WTC11 (cell line): ENCODE data around the gene NFATC2IP.

Experiments
- ATF6 ChIP-seq: sonication (generic); formaldehyde crosslinking; IDR thresholded peaks from 2 replicates; pipeline ENCODE4 v1.8.1; 2023; ENCODE audit warnings: mild to moderate bottlenecking, missing genetic modification reagents
- CTCF ChIP-seq: fragments of 200-600 bp; IDR thresholded peaks from 2 replicates; pipeline ENCODE4 v1.8.0; 2022; ENCODE audit warnings: antibody characterized with exemption
- GABPB1 ChIP-seq: sonication (generic); formaldehyde crosslinking; IDR thresholded peaks from 2 replicates; pipeline ENCODE4 v1.8.1; 2023; ENCODE audit warnings: mild to moderate bottlenecking, missing genetic modification reagents
- GRHL2 ChIP-seq: fragments of 250-450 bp; sonication (Bioruptor Pico); IDR thresholded peaks from 2 replicates; pipeline ENCODE4 v1.8.0; 2022; ENCODE audit warnings: mild to moderate bottlenecking, moderate library complexity; ENCODE audit not compliant: insufficient replicate concordance, severe bottlenecking
- HMGXB4 ChIP-seq: sonication (generic); formaldehyde crosslinking; IDR thresholded peaks from 2 replicates; pipeline ENCODE4 v1.8.1; 2023; ENCODE audit warnings: mild to moderate bottlenecking, moderate library complexity, missing genetic modification reagents
- IRF1 ChIP-seq: sonication (generic); formaldehyde crosslinking; IDR thresholded peaks from 2 replicates; pipeline ENCODE4 v1.8.0; 2023; ENCODE audit warnings: missing genetic modification reagents
- MAX ChIP-seq: sonication (generic); formaldehyde crosslinking; IDR thresholded peaks from 2 replicates; pipeline ENCODE4 v1.8.0; 2022; ENCODE audit warnings: mild to moderate bottlenecking, missing genetic modification reagents
- NR2C2 ChIP-seq: sonication (generic); formaldehyde crosslinking; IDR thresholded peaks from 2 replicates; pipeline ENCODE4 v1.8.0; 2022; ENCODE audit warnings: mild to moderate bottlenecking, missing genetic modification reagents
- ZNF232 ChIP-seq: sonication (generic); formaldehyde crosslinking; IDR thresholded peaks from 2 replicates; pipeline ENCODE4 v1.8.0; 2022; ENCODE audit warnings: mild to moderate bottlenecking, missing genetic modification reagents

- TF ChIP-seq ATF6 (CRISPR knock-in tag) (no peak), CTCF (no peak), GABPB1 (CRISPR knock-in tag) (no peak), GRHL2 (CRISPR knock-in tag) (no peak), ZNF232 (no peak), NR2C2 (CRISPR knock-in tag) (no peak), MAX (CRISPR knock-in tag) (no peak), HMGXB4 (CRISPR knock-in tag) (no peak), IRF1 (no peak)
Observed at GRCh38 chr16:28943281-28943680, 7.5 kb upstream of the NFATC2IP start.
